HCT116 (cell line): Measurements from ENCODE around the gene TRIP10. TPM values are rescaled to one million over a fixed set of nuclear protein-coding genes. Genes with fewer than 3 reads are reported as not detected.

Experiments
- ATAC-seq: fragments of 200-7000 bp; cut with Tn5 transposase; 2 replicates; pipeline ENCODE4 v1.9.1; 2020; ENCODE audit warnings: mild to moderate bottlenecking, moderate library complexity
- BruUV-seq: library from RNA; stranded (reverse); fragments of 400-500 nt; replicated peaks from 2 replicates; lab custom pipeline; 2021; lab: Mats Ljungman, UMichigan
- CTCF ChIA-PET: fragments of 300-600 bp; sonication (Branson Sonifier 250); formaldehyde crosslinking; loops from one replicate; lab custom pipeline; 2021; ENCODE audit warnings: antibody characterized with exemption; lab: Charles Lee
- POLR2A ChIA-PET: fragments of 300-600, 350-600 bp; sonication (Branson Sonifier 250); formaldehyde crosslinking; loops from one replicate; lab custom pipeline; 2021; ENCODE audit warnings: antibody characterized with exemption; lab: Charles Lee
- RAD21 ChIA-PET, 2 experiments: fragments of 300-600 bp; sonication (Branson Sonifier 250); formaldehyde crosslinking; loops; one replicate each; lab custom pipeline; 2023; ENCODE audit warnings: low total read pairs in 2 of 2; ENCODE audit not compliant: uncharacterized antibody in 2 of 2, unreplicated experiment in 2 of 2, low non-redundant PET in 1 of 2; lab: Charles Lee
- DNase-seq: peaks from one replicate; pipeline ENCODE4 v3.0.0-alpha.2; 2010; ENCODE audit warnings: low read depth, low spot score
- H2AFZ ChIP-seq: fragments of 200-600 bp; shearing (Covaris generic), sonication (generic); 2 replicates; pipeline ENCODE4 v1.6.1; 2017; ENCODE audit warnings: low read depth, mixed run types, mixed read lengths, antibody characterized with exemption, low read length; ENCODE audit not compliant: poor library complexity, severe bottlenecking
- H3K27ac ChIP-seq: 2 replicates; pipeline ENCODE4 v1.5.1; 2012; ENCODE audit warnings: low read depth, low read length
- H3K27me3 ChIP-seq: fragments of 200-600 bp; sonication (generic); 2 replicates; pipeline ENCODE4 v1.6.1; 2016; ENCODE audit warnings: mixed run types, low read length, mixed read lengths; ENCODE audit not compliant: insufficient read depth
- H3K36me3 ChIP-seq, 2 experiments: fragments of 200-500 bp in 1 of 2; fragments of 200-600 bp in 1 of 2; sonication (Bioruptor generic) in 1 of 2; sonication (generic) in 1 of 2; 2 replicates each; pipeline versions ENCODE4 v1.5.1 to v1.6.1; 2014 to 2016; ENCODE audit warnings: low read length in 2 of 2, inconsistent platforms in 1 of 2, mixed read lengths in 1 of 2, mixed run types in 1 of 2; ENCODE audit not compliant: insufficient read depth in 2 of 2, control insufficient read depth in 1 of 2
- H3K4me1 ChIP-seq, 2 experiments: fragments of 200-600 bp in 1 of 2; sonication (generic) in 1 of 2; 2 replicates each; pipeline versions ENCODE4 v1.5.1 to v1.6.1; 2012 to 2017; ENCODE audit warnings: low read length in 2 of 2, inconsistent platforms in 1 of 2, mild to moderate bottlenecking in 1 of 2, mixed read lengths in 1 of 2, mixed run types in 1 of 2, moderate library complexity in 1 of 2; ENCODE audit not compliant: insufficient read depth in 2 of 2, control insufficient read depth in 1 of 2
- H3K4me2 ChIP-seq: fragments of 200-600 bp; sonication (generic); 2 replicates; pipeline ENCODE4 v1.6.1; 2017; ENCODE audit warnings: mixed run types, low read length, mixed read lengths
- H3K4me3 ChIP-seq, 2 experiments: fragments of 200-600 bp in 1 of 2; sonication (generic) in 1 of 2; replicated peaks in 1 of 2; 2 replicates each; pipeline ENCODE4 v1.5.1; 2011 to 2016; ENCODE audit warnings: low read length in 2 of 2, control low read depth in 1 of 2, low read depth in 1 of 2, mild to moderate bottlenecking in 1 of 2, mixed read lengths in 1 of 2, mixed run types in 1 of 2
- H3K79me2 ChIP-seq: fragments of 200-600 bp; sonication (generic); 2 replicates; pipeline ENCODE4 v1.6.1; 2017; ENCODE audit warnings: mild to moderate bottlenecking, mixed run types, low read length, moderate library complexity, mixed read lengths; ENCODE audit not compliant: insufficient read depth
- H3K9ac ChIP-seq: fragments of 200-600 bp; sonication (generic); 2 replicates; pipeline ENCODE4 v1.6.1; 2016; ENCODE audit warnings: low read length, mixed read lengths
- H3K9me2 ChIP-seq: fragments of 200-600 bp; sonication (generic), shearing (Covaris generic); 2 replicates; pipeline ENCODE4 v1.6.1; 2017; ENCODE audit warnings: mixed run types, mild to moderate bottlenecking, moderate library complexity; ENCODE audit not compliant: insufficient read depth
- H3K9me3 ChIP-seq, 2 experiments: fragments of 200-500 bp in 1 of 2; fragments of 200-600 bp in 1 of 2; sonication (Bioruptor generic) in 1 of 2; sonication (generic) in 1 of 2; 2 replicates each; pipeline ENCODE4 v1.6.1; 2014 to 2017; ENCODE audit warnings: low read length in 2 of 2, mixed read lengths in 2 of 2, inconsistent platforms in 1 of 2, low read depth in 1 of 2, mild to moderate bottlenecking in 1 of 2, mixed run types in 1 of 2, moderate library complexity in 1 of 2; ENCODE audit not compliant: control insufficient read depth in 1 of 2, insufficient read depth in 1 of 2
- H4K20me1 ChIP-seq: fragments of 200-600 bp; sonication (generic), shearing (Covaris generic); 2 replicates; pipeline ENCODE4 v1.6.1; 2017; ENCODE audit warnings: mixed run types, mild to moderate bottlenecking, moderate library complexity; ENCODE audit not compliant: insufficient read depth
- CBX3 ChIP-seq: IDR thresholded peaks from 2 replicates; pipeline ENCODE4 v1.6.1; 2012; ENCODE audit warnings: low read depth
- CEBPB ChIP-seq: IDR thresholded peaks from 2 replicates; pipeline ENCODE4 v1.6.1; 2012; ENCODE audit warnings: low read depth
- EGR1 ChIP-seq: IDR thresholded peaks from 2 replicates; pipeline ENCODE4 v1.6.1; 2012; ENCODE audit warnings: low read depth
- FOSL1 ChIP-seq: IDR thresholded peaks from 2 replicates; pipeline ENCODE4 v1.6.1; 2012; ENCODE audit warnings: low read depth
- JUND ChIP-seq: IDR thresholded peaks from 2 replicates; pipeline ENCODE4 v1.6.1; 2012
- MAX ChIP-seq: IDR thresholded peaks from 2 replicates; pipeline ENCODE4 v1.6.1; 2012
- POLR2A ChIP-seq: IDR thresholded peaks from 2 replicates; pipeline ENCODE4 v1.7.0; 2011; ENCODE audit warnings: borderline replicate concordance; ENCODE audit not compliant: insufficient read depth, insufficient read length; ENCODE audit errors: extremely low read depth
- RAD21 ChIP-seq: IDR thresholded peaks from 2 replicates; pipeline ENCODE4 v1.6.1; 2012; ENCODE audit warnings: low read depth, mild to moderate bottlenecking
- SIN3A ChIP-seq: IDR thresholded peaks from 2 replicates; pipeline ENCODE4 v1.6.1; 2012; ENCODE audit warnings: low read depth
- SP1 ChIP-seq: IDR thresholded peaks from 2 replicates; pipeline ENCODE4 v1.6.1; 2012; ENCODE audit warnings: low read depth
- SRF ChIP-seq: IDR thresholded peaks from 2 replicates; pipeline ENCODE4 v1.6.1; 2012; ENCODE audit warnings: low read depth
- TCF7L2 ChIP-seq: IDR thresholded peaks from 2 replicates; pipeline ENCODE4 v1.7.0; 2011; ENCODE audit warnings: borderline replicate concordance, inconsistent platforms; ENCODE audit not compliant: insufficient read depth, insufficient read length; ENCODE audit errors: extremely low read depth
- ZFX ChIP-seq: fragments of 450-650 bp; IDR thresholded peaks from 2 replicates; pipeline ENCODE4 v1.6.1; 2017
- intact Hi-C: fragments of 100-400 bp; cut with micrococcal nuclease; formaldehyde crosslinking; loops from 2 replicates; pipeline ENCODE4 v1.10.0; 2022
- microRNA-seq: library from miRNA; unstranded; fragments of <30 nt; microRNA quantifications from one replicate; pipeline ENCODE4, GENCODE V29; 2016; ENCODE audit warnings: borderline number of aligned reads
- total RNA-seq: library from RNA; stranded (reverse); gene quantifications from one replicate; pipeline ENCODE4 v1.2.1, GENCODE V29; 2021; ENCODE audit not compliant: unreplicated experiment

The TRIP10 gene
- total RNA-seq, 1 experiment from 2014 or later, result 111 TPM

- Histone ChIP-seq H3K4me2 (peak overlapping the region; percentile 98), H3K27ac (peak overlapping the region; percentile 95), H4K20me1 (no peaks in the 10 kb centered on the region), H3K27me3 (no peaks in the 10 kb centered on the region), H3K9me3 (no peaks in the 10 kb centered on the region), H3K9me2 (no peaks in the 10 kb centered on the region), H3K4me1 (peaks cover 13 to 29% of the 10 kb centered on the region in 2 experiments), H3K36me3 (no peaks in the 10 kb centered on the region), H3K9ac (peak overlapping the region; percentile 89), H2AFZ (peak overlapping the region; percentile 54), H3K4me3 (peak overlapping the region; percentile 62 to 79), H3K79me2 (no peaks in the 10 kb centered on the region)
- intact Hi-C loops, result loop anchor here (2.0 kb wide), 1 partner anchor 34 kb away; the partner anchor contains the start of gene SH2D3A
- peak; percentile 39 for DNase-seq
- BruUV-seq, result TSS peak; percentile 85
- RAD21 ChIA-PET, result interaction anchor here (0.6 to 1.4 kb wide), 2 partner anchors 63 kb away, joined by 4 to 5 read pairs; no protein-coding TSS in a partner anchor
- peak; percentile 69 for ATAC-seq
- TF ChIP-seq ZFX (no peak), SRF (no peak), TCF7L2 (no peak), JUND (peak; percentile 35; the same call in 1 of the 2 replicates), SIN3A (peak; percentile 36; the same call in 1 of the 2 replicates), MAX (peak; percentile 59), EGR1 (no peak), SP1 (peak; percentile 62), RAD21 (0 out of 2 replicates have a peak, but pooled peaks have one; percentile 14), POLR2A (peak; percentile 15), FOSL1 (0 out of 2 replicates have a peak, but pooled peaks have one; percentile 23), CBX3 (peak; percentile 70; the same call in 1 of the 2 replicates), CEBPB (peak; percentile 38; the same call in 1 of the 2 replicates)
- POLR2A ChIA-PET, result interaction anchor here (0.5 to 1.4 kb wide), 5 partner anchors 9 to 604 kb away, joined by 3 to 4 read pairs (median 4); no protein-coding TSS in a partner anchor
- CTCF ChIA-PET, result interaction anchor here (1.3 kb wide), 1 partner anchor 33 kb away, joined by 3 read pairs; no protein-coding TSS in a partner anchor
These were observed 61.6 kb downstream of the TRIP10 start for GRCh38 chr19:6800991-6801484.

Small RNAs within 50 kb of the gene (microRNA-seq; reads per million reads assigned to microRNA genes)
- gene MIR6791, result 1.6 reads per million

Other genes with a start within 250 kb of the TRIP10 start
- gene TUBB4A, start 237.4 kb upstream of the TRIP10 start, total RNA-seq, result 32.5 TPM
- 25.1 TPM for gene TNFSF9, start 208.7 kb upstream of the TRIP10 start, total RNA-seq
- gene CD70, start 148.5 kb upstream of the TRIP10 start, total RNA-seq, result 2.1 TPM
- gene TNFSF14, start 69.5 kb upstream of the TRIP10 start, total RNA-seq, result 0.22 TPM
- gene C3, start 19.0 kb upstream of the TRIP10 start, total RNA-seq, result 7.0 TPM
- gene GPR108, start 2.1 kb upstream of the TRIP10 start, total RNA-seq, result 75.0 TPM
- 75.7 TPM for gene SH2D3A, start 27.8 kb downstream of the TRIP10 start, total RNA-seq
- 20.6 TPM for gene VAV1, start 33.0 kb downstream of the TRIP10 start, total RNA-seq
- gene ADGRE1, start 147.9 kb downstream of the TRIP10 start, total RNA-seq, result not detected